Activated CD4-positive, alpha-beta T cell treated with anti-CD3 and anti-CD28 coated beads, Interleukin-2, amount 50 U/mL, for 48 hours (primary cell): ENCODE results near the gene SLC39A1.
"Not testable (repeated sequence)": the region's sequence is repeated elsewhere in the genome, so short reads cannot be mapped to it uniquely, and the experiment has no call there.

Source experiments
- DNase-seq, 2 experiments: peaks; one replicate each; pipeline ENCODE4 v3.0.0-alpha.2; 2020

SLC39A1 gene

GRCh38 chr1:153963030-153963849 is at the start of gene SLC39A1:
SLC39A1 (minus strand) TSS chr1:153963537; CDS start chr1:153962715, 822 bp downstream.
- peak; percentile 99 for DNase-seq

DNA sequence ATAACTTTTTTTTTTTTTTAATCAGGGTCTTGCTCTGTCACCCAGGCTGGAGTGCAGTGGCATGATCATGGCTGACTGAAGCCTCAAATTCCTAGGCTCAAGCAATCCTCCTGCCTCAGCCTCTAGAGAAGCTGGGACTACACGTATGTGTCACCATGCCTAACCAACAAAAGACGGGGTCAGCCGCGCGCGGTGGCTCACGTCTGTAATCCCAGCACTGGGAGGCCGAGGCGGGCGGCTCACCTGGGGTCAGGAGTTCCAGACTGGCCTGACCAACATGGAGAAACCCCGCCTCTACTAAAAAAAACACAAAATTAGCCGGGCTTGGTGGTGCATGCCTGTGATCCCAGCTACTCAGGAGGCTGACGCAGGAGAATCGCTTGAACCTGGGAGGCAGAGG is 49.2 kb upstream of the SLC39A1 start:
- DNase-seq, result not testable (repeated sequence)

GRCh38 chr1:154012129-154012528 is 48.8 kb upstream of the SLC39A1 start:
- DNase-seq, result no peak

- no peak for DNase-seq
These were observed 42.8 kb upstream of the SLC39A1 start for GRCh38 chr1:154006136-154006535.

- no peak for DNase-seq
These were observed 37.1 kb upstream of the SLC39A1 start for GRCh38 chr1:154000420-154000819.

- not testable (repeated sequence) for DNase-seq
These were observed 33.5 kb upstream of the SLC39A1 start for GRCh38 chr1:153996882-153997281.

DNA sequence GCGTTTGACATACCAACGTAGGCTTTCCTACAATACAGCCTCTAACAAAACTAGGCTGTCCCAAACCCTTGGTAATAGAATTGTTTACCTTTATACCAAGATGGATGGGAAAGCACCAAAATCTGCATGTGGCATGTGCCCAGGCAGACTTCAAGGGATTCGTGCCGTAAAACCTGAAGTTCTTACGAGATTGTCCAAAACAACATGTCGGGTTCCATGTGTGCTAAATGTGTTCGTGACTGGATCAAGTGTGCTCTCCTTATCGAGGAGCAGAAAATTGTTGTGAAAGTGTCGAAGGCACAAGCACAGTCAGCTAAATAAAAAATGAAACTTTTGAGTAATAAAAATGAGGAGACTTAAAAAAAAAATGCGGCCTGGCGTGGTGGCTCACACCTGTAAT is 32.3 kb upstream of the SLC39A1 start:
- no peak for DNase-seq

DNA sequence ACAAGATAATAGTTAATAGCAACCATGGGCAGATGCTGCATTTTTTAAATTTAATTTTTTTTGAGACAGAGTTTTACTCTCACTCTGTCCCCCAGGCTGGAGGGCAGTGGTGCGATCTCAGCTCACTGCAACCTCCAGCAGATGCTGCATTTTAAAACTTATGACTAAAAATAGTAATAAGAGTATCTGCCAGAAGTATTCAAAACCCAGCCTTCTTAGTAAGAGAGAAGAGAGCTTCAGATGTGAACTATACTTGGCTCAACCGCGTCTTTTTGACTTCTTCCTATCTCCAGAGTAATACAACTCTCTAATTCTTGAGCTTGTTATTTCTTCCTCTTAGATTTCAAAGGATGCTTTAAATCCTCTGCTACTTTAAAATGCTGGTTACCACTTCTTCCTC is 31.9 kb upstream of the SLC39A1 start:
- no peak for DNase-seq

DNA sequence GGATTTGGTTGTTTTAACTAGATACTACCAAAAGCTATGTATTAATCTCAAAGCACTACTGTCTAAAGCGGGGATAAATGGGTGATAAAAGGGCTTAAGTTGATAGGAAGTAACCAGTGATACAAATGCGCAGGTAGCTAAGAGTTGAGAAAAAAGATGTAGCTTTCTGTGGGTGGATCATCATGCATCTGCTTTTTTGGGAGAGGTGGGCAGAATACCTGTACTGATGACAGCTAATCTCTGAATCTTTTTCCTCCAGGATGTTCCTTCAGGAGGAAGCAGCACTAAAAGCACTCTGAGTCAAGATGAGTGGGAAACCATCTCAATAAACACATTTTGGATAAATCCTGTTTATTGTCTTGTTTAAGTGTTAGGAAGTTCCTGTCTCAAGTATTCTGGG is 28.5 kb upstream of the SLC39A1 start:
- DNase-seq, result no peak

GRCh38 chr1:153991151-153991630 is 27.9 kb upstream of the SLC39A1 start:
- no peak for DNase-seq

GRCh38 chr1:153990468-153991150 is 27.3 kb upstream of the SLC39A1 start, which contains the start of gene RPS27:
RPS27 (plus strand) TSS chr1:153990762; CDS start chr1:153990797, 35 bp downstream.
- peak; percentile 79 to 86 for DNase-seq

- no peak for DNase-seq
These were observed 24.3 kb upstream of the SLC39A1 start for GRCh38 chr1:153987621-153988020.

- DNase-seq, result no peak
These were observed 22.8 kb upstream of the SLC39A1 start, which contains the start of gene RAB13 for GRCh38 chr1:153985941-153986761. RAB13 (minus strand) TSS chr1:153986339; CDS start chr1:153986236, 103 bp downstream.

- DNase-seq, result peak; percentile 49 to 60
These were observed 22.1 kb upstream of the SLC39A1 start for GRCh38 chr1:153985341-153985912.

- no peak for DNase-seq
These were observed 21.0 kb upstream of the SLC39A1 start for GRCh38 chr1:153984123-153984894.

DNA sequence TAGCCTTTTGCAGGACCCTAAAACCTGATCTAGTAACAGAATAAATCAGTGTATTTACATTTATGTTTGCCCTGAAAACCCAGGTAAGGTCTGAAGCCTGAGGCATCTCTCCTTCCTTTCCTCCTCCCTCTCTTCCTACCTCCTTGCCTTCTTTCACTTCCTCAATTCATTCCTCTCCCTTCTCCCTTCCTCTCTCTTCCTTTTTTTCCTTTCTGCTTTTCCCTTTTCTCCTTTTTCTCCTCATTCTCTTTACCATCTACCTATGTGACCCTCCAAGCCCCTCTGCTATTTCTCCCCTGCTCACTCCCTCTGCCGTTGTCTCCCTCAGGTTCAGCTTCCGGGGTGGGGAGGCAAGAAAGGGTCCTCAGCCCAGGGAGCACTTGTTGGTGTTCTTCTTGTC is 18.4 kb upstream of the SLC39A1 start:
- DNase-seq, result not testable (repeated sequence)

DNA sequence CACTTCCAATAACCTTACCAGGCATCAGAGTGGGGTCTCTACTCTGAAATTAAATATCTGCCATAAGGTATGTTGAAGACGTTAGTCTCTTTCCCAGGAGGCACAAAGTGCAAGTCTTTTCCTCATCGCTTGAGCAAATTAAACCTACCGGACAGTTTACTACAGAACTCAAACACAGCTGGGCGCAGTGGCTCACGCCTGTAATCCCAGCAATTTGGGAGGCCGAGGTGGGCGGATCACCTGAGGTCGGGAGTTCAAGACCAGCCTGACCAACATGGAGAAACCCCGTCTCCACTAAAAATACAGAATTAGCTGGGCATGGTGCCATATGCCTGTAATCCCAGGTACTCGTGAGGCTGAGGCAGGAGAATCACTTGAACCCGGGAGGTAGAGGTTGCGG is 15.8 kb upstream of the SLC39A1 start:
- DNase-seq, result not testable (repeated sequence)

- DNase-seq, result no peak
These were observed 15.1 kb upstream of the SLC39A1 start for GRCh38 chr1:153978274-153978909.

DNA sequence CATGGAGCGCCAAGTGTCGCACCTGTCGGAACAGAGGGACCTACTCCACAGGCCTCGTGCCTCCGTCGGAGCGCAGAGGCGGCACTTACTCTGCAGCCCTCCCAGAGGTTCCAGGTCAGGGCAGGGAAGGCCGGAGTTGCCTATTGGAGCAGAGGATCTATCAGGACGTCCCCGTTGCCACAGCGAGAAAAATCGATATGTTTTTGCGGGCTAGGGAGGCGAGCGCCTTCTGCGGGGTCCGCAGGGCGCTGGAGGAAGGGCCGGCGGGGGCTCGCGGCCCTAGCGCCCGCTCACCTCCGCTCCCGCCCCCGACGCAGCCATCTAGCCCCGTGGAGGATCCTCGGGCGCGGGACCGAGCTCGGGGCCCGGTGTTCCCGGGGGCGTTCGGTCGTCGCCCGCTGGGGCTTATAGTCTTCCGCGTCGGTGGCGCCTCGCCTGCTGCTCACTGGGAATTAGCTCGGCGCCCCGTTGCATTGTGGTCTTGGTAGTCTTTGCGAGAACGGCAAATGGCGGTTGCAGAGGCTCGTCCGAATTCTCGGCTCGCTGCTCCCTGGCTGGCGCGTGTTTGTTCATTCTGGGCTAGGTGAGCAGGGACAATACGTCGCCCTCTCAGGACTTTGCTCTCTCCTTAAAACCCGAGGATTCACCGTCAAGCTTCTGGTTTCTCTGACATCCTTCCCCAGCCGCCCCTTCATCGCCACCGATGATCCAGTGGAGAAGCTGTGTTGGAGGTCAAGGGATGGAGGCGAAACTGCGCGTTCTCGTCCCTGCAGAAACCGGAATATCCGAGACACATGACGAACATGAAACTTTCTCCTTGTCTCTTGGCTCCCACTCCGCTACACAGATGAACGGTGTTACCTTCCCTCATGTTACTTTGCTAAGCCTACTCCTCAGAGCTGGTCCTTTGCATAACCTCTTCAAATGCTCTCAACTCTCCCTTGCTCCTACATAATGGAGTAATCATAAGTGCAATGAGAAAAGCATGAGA is 14.2 kb upstream of the SLC39A1 start, which contains the start of gene JTB:
JTB (minus strand) TSS at position 425 of the 991 bp plus-strand sequence; CDS start at position 3, 422 bp downstream.
- DNase-seq, result peak; percentile 86 to 90

DNA sequence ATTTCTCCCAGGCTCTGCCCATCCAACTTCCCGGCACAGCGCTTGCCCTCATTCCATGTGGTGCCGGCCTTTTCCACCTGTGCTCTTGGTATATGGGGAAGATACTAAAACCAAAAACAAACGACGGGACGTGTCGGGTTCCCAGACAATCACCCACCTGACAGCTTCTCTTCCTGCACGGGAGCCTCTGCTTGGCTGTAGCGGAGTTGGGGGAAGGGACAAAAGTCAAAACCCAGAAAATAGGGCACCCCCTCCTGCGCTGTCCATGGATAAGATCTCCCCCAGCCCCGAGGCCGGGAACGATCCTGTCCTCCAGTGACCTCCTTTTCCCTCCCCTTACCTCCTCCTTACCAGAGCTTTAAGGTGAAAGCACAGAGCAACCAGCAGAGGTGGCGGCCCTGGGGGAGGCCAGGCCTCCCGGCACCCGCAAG is 13.5 kb upstream of the SLC39A1 start:
- no peak for DNase-seq
